SU-DHL-6 (cell line): ENCODE measurements around the gene HSD17B12.

Source experiments
- H2AFZ ChIP-seq: fragments of 200-600 bp; sonication (generic); 2 replicates; pipeline ENCODE4 v1.6.1; 2014; ENCODE audit warnings: low read depth, mild to moderate bottlenecking, moderate library complexity, mixed read lengths, antibody characterized with exemption, low read length; ENCODE audit not compliant: severe bottlenecking
- H3F3A ChIP-seq: fragments of 200-600 bp; shearing (Covaris generic); 2 replicates; pipeline ENCODE4 v1.6.0; 2016; ENCODE audit warnings: antibody characterized with exemption, mild to moderate bottlenecking; ENCODE audit not compliant: insufficient read depth
- H3K27ac ChIP-seq: fragments of 200-600 bp; sonication (generic); 2 replicates; pipeline ENCODE4 v1.5.1; 2016; ENCODE audit warnings: low read depth, mild to moderate bottlenecking, low read length, moderate library complexity, mixed read lengths
- H3K27me3 ChIP-seq: fragments of 200-600 bp; sonication (generic), shearing (Covaris generic); 2 replicates; pipeline ENCODE4 v1.6.0; 2014; ENCODE audit warnings: mild to moderate bottlenecking, low read length
- H3K36me3 ChIP-seq: fragments of 200-600 bp; sonication (generic); 2 replicates; pipeline ENCODE4 v1.6.1; 2014; ENCODE audit warnings: mild to moderate bottlenecking, low read length, mixed read lengths
- H3K4me2 ChIP-seq: fragments of 300-600, 200-600 bp; shearing (Covaris generic), sonication (generic); 2 replicates; pipeline ENCODE4 v1.6.0; 2014; ENCODE audit warnings: low read length, low read depth, mild to moderate bottlenecking; ENCODE audit not compliant: poor library complexity, severe bottlenecking
- H3K4me3 ChIP-seq: fragments of 200-600 bp; sonication (generic); 2 replicates; pipeline ENCODE4 v1.5.1; 2014; ENCODE audit warnings: antibody characterized with exemption, low read length, mild to moderate bottlenecking, mixed read lengths; ENCODE audit not compliant: insufficient read depth, poor library complexity, severe bottlenecking
- H3K79me2 ChIP-seq: fragments of 200-600 bp; sonication (generic); 2 replicates; pipeline ENCODE4 v1.6.1; 2014; ENCODE audit warnings: mild to moderate bottlenecking, low read length, moderate library complexity; ENCODE audit not compliant: insufficient read depth
- H3K9ac ChIP-seq: fragments of 200-600 bp; sonication (generic); 2 replicates; pipeline ENCODE4 v1.7.0; 2014; ENCODE audit warnings: mild to moderate bottlenecking, low read length
- H3K9me2 ChIP-seq: fragments of 200-600 bp; sonication (generic); replicated peaks from 2 replicates; pipeline ENCODE4 v1.6.1; 2014; ENCODE audit warnings: low read length; ENCODE audit not compliant: insufficient read depth
- H3K9me3 ChIP-seq: fragments of 200-600 bp; sonication (generic); 2 replicates; pipeline ENCODE4 v1.6.1; 2014; ENCODE audit warnings: low read length, mixed read lengths; ENCODE audit not compliant: insufficient read depth
- H4K20me1 ChIP-seq: fragments of 200-600 bp; sonication (generic); 2 replicates; pipeline ENCODE4 v1.6.1; 2014; ENCODE audit warnings: low read depth, mild to moderate bottlenecking, antibody characterized with exemption, low read length, moderate library complexity, mixed read lengths
- CTCF ChIP-seq: fragments of 200-600 bp; sonication (generic); IDR thresholded peaks from one replicate; pipeline ENCODE4 v1.5.1; 2017; ENCODE audit warnings: antibody characterized with exemption, mild to moderate bottlenecking, low read length, moderate library complexity; ENCODE audit not compliant: insufficient read depth, poor library complexity, severe bottlenecking
- EZH2phosphoT487 ChIP-seq: fragments of 200-600 bp; sonication (generic), shearing (Covaris generic); conservative IDR thresholded peaks from 2 replicates; pipeline ENCODE4 v1.6.1; 2018; ENCODE audit warnings: mild to moderate bottlenecking, antibody characterized with exemption, low read length, moderate library complexity, mixed read lengths

Gene HSD17B12

GRCh38 chr11:43874078-43874477 lies 193.5 kb downstream of the HSD17B12 start:
- Histone ChIP-seq H3F3A (no peaks in the 10 kb centered on the region), H3K79me2 (no peaks in the 10 kb centered on the region), H3K36me3 (no peaks in the 10 kb centered on the region), H3K4me3 (no peak overlapping the region), H2AFZ (no peak overlapping the region), H3K27me3 (no peaks in the 10 kb centered on the region), H3K4me2 (no peak overlapping the region), H3K9me2 (no peaks in the 10 kb centered on the region), H4K20me1 (no peaks in the 10 kb centered on the region), H3K27ac (no peak overlapping the region), H3K9ac (no peak overlapping the region), H3K9me3 (no peaks in the 10 kb centered on the region)
- no peak for TF ChIP-seq CTCF
- TF ChIP-seq EZH2phosphoT487 = no peak

GRCh38 chr11:43874738-43875137 lies 194.2 kb downstream of the HSD17B12 start:
- Histone ChIP-seq H3K27me3 (no peaks in the 10 kb centered on the region), H3K9me2 (no peaks in the 10 kb centered on the region), H3K79me2 (no peaks in the 10 kb centered on the region), H3K9me3 (no peaks in the 10 kb centered on the region), H3K36me3 (no peaks in the 10 kb centered on the region), H3K27ac (no peak overlapping the region), H3K4me3 (no peak overlapping the region), H3K4me2 (no peak overlapping the region), H3K9ac (no peak overlapping the region), H2AFZ (no peak overlapping the region), H4K20me1 (no peaks in the 10 kb centered on the region), H3F3A (no peaks in the 10 kb centered on the region)
- TF ChIP-seq EZH2phosphoT487 (no peak), CTCF (no peak)

GRCh38 chr11:43879789-43880639 lies 199.5 kb downstream of the HSD17B12 start:
- no peak overlapping the region for H3K27ac ChIP-seq
- H3K4me2 ChIP-seq = no peak overlapping the region
- H4K20me1 ChIP-seq = no peaks in the 10 kb centered on the region
- H3K36me3 ChIP-seq = no peaks in the 10 kb centered on the region
- no peaks in the 10 kb centered on the region for H3K27me3 ChIP-seq
- no peak for TF ChIP-seq EZH2phosphoT487
- TF ChIP-seq CTCF = no peak
- no peak overlapping the region for H2AFZ ChIP-seq
- no peak overlapping the region for H3K4me3 ChIP-seq
- no peaks in the 10 kb centered on the region for H3K9me3 ChIP-seq
- no peaks in the 10 kb centered on the region for H3K79me2 ChIP-seq
- no peaks in the 10 kb centered on the region for H3K9me2 ChIP-seq
- no peaks in the 10 kb centered on the region for H3F3A ChIP-seq
- no peak overlapping the region for H3K9ac ChIP-seq
